GM19395 (cell line): Measurements from ENCODE around the gene RAP1GAP2.
"Not testable (repeated sequence)": the region's sequence is repeated elsewhere in the genome, so short reads cannot be mapped to it uniquely, and the experiment has no call there.

ENCODE experiments used
- ATAC-seq: cut with Tn5 transposase; IDR thresholded peaks from one replicate; pipeline ENCODE4 v1.9.1; 2021; ENCODE audit warnings: mild to moderate bottlenecking, moderate library complexity; ENCODE audit not compliant: unreplicated experiment

Gene RAP1GAP2

DNA sequence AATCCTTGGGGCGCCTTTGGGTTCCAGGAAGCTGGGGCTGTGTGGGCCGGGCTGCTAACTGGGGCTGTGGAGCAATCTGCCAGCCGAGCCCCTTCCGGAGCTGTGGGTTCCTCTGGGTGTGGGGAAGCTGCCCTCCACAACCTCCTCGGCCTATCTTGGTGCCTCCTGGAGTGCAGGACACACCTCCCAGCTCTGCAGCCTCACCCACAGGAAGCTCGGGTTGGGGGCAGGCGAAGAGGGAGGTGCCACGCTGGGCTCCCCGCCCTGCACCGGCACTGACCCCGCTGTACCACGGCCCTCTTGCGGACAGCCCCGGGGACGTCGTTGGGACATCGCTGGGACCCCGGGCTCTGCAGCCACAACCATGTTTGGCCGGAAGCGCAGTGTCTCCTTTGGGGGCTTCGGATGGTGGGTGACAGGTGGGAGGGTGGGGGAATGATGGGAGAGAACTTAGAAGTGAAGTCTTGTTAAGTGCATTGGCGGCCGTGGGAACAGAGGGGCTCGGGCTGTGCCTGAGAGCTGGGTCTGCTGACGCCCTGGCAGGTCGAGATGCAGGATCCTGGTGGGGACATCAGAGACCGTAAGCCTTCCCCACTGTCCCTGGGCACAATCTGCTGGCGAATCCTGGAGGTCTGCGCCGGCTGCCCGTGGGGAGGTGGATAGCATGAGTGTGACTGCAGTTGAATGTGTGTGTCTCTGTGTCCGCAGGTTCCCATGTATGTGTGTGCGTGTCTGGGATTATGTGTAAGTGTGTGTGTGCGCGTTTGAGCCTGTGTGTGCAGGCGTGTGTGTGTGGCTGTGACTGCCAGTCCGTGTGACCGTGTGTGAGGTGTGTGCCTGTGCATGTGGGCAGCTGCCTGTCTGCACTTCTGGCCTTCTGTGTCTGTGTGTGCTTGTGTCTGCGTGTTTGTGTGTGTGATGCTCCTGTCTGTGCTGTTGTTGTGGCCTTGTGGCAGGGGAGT, at the start of gene RAP1GAP2:
RAP1GAP2 (plus strand) TSS at position 275 of the 962 bp plus-strand sequence; CDS start at position 365, 90 bp downstream.
- ATAC-seq = no peak

DNA sequence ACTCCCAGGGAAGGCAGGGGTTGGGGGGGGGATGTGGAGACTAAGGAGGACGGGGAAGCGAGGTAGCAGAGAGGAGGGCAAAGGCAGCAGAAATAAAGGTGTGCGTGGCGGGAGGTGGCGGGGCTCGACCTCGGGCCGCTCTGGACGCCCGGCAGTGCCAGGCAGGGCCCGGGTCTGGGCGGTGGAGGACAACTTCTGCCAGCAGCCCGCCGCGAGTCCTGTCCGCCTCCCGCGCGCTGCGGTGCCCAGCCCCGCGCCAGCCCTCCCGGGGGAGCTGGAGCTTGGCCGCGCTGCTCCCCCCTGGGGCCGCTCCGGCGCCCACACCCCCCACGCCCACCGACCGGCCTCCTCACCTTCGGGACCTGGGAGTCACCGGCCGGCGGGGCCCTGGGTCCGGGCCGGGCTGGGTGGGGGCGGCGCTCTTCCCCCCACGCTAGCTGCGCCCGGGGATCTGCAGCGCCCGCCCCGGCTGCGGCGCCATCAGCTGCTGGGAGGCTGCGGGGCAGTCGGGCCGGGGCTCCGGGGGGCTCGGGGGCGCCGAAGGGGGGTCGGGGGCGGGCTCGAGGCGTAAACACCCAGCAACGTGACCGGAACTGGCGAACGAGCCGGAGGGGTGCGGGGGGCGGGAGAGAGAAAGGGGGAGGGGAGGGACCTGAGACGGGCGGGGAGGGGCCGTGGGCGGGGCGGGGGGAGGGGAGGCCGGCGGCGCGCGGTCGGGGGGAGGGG, 47.0 kb upstream of the RAP1GAP2 start, which contains the start of gene CCDC92B:
CCDC92B (minus strand) TSS at position 595 of the 726 bp plus-strand sequence. CDS start 14,507 bp downstream, outside the sequence.
- no peak for ATAC-seq

DNA sequence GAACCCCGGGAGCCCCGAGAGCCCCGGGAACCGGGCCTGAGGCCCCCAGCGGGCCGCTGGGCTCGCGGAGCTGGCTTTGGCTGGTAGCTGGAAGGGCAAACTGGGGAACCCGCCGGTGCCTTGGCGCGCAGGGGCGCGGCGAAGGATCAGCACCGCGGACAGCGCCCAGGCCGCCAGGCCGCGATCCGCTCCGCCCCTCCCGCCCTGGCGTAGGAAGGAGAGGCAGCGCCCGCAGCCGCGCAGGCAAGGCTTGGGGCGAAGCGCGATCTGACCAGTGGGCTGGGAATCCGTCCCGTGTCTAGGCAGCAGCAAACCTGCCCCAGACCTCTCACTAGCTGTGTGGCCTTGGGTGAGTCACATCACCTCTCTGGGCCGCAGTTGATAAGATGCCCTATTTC, 46.5 kb upstream of the RAP1GAP2 start:
- ATAC-seq = no peak

DNA sequence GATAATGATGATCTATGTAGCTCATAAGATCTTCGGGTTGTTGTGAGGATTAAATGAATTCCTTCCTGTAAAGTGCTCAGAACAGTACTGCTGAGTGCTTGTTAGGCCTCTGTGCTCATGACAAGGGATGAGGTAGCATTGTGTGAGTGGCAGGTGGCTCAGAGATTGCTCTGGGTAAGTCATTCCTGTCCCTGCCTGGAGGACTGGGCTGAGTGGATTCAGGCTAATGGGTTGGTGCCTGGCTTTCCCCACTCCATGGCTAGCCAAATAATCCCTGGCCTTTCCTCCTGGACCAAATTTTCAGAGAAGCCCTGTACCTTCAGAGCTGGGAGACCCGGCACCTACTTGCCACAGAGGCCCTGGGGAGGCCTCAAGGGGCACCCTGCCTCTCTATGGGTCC, 45.5 kb upstream of the RAP1GAP2 start:
- ATAC-seq = no peak

DNA sequence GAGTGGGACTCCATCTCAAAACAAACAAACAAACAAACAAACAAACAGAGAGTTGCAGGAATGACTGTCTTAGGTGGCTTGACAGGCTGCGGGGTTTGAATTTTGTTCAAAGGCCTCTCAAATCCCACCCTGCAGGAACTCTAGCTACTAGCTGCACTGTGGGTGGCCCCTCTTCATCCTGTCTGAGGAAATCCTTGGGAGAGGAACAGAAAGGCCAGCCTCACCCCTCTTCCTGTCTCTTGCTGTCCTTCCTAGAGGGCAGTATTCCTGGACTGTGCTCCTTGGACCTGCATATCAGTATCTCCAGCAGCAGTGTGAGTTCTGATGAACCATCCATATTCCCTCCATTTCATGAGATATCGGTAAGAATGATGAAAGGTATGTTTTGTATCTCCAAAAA, 44.7 kb upstream of the RAP1GAP2 start:
- ATAC-seq = no peak

DNA sequence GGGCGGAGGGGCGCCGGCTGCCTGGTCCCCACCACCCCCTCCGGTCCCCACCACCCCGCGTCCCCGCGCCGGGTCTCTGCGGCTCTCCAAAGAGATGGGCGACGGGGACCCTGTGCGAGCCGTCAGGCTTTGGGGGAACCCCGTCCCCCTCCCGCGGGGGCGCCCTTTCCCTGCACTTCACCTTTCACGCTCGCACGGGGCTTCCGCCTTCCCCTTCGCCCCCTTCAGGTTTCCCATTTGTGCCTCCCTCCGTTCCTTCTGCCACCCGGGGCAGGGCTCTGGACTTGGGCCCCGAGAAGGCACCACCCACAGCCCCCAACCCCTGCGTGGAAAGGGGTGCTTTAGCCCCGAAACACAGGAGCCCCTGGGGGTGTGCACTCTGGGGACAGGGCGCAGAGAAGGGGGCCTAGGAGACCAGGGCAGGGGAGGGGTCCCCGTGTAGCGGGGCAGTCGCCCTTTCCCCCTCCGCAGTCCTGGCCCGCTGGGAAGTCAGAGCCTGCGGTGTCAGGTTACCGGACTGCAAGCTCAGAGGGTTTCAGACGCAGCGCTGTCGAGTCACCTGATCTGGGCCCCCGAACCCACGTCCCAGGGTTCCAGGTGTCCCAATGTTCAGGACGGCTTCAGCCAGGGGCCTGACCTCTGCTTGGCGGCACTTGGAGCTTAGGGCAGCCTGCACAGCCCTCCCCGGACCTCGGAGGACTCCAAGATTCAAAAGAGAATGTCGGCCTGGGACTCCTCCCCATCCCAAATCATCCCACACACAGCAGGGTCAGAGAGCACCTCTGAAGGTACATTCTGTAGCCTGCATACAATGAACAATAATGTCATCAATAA, 40.1 kb upstream of the RAP1GAP2 start:
- ATAC-seq = no peak

DNA sequence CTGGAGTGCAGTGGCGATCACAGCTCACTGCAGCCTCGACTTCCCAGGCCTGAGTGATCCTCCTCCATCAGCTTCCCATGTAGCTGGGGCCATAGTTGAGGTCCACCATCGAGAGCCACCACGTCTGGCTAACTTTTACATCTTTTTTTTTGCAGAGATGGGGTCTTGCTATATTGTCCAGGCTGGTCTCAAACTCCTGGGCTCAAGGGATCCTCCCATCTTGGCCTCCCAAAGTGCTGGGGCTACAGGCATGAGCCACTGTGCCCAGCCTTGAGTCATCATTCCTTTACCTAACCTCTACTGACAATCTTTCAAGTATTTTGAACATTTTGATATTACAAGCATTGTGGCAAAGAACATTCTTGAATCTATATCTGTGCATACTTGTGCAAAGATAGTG, 37.4 kb upstream of the RAP1GAP2 start:
- no peak for ATAC-seq

DNA sequence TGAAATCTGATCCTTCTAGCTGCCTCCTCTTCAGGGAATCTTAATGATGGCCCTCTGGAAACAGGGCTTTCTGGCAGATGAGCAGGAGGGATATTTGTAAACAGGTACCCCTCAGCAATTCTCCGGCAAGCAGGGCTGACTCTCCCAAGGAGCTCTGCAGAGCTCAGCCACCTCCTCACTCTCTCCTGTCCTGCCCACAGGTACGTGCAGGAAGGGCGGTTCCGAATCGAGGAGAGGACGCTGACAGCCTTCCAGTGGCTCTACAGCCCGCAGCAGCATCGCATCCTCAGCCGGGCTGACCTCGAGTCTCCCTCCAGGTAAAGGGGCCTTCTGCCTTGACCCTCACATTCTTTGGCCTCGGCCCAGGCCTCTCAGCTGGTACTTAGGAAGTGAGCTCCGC, 26.1 kb upstream of the RAP1GAP2 start:
- ATAC-seq = no peak

DNA sequence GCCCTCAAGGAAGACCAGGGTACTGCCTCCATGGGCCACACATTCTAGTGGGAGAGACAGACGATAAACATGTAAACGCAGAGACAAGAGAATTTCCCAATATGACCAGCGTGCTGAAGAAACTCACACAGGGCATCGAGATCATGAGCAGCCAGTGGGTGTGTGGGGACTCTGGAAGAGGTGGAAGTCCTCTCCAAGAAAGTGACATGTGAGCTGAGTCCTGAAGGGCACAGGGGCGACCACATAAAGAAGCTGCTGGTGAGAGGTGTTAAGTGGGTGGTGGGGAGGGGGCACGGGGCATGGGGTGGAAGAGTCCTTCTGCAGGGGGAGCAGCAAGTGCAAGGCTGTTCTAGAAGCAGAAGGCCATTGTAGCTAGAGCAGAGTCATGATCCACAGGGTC, 21.0 kb upstream of the RAP1GAP2 start:
- ATAC-seq = no peak

DNA sequence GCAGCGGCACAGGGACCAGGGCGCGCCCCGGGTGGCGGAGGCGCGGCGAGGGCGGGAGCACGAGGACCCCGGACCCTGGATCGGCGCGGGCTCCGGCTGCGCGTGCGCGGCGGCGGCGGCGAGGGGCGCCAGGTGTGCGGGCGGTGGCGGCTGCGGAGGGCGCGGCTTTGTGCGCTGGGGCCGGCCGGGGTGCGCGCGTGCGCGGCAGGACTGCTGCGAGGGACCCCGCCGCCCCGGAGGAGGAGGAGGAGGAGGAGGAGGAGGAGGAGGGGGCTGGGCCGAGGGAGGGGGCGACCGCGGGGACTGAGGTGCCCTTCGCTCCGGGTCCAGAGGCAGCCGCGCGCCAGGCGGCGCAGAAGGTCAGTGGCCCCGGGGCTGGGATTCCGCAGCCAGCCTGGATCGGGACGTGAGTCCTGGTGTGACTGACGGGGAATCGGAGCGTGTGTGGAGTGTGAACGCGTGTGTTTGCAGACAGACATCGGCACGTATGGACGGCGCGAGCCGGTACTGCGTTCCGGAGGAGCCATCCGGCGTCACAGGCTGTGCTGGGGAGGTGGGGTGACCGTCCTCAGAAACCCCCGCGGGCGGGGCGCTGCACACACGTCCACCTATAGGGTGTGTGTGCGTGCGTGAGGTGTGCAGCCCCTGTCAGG, 19.5 kb upstream of the RAP1GAP2 start:
- no peak for ATAC-seq

DNA sequence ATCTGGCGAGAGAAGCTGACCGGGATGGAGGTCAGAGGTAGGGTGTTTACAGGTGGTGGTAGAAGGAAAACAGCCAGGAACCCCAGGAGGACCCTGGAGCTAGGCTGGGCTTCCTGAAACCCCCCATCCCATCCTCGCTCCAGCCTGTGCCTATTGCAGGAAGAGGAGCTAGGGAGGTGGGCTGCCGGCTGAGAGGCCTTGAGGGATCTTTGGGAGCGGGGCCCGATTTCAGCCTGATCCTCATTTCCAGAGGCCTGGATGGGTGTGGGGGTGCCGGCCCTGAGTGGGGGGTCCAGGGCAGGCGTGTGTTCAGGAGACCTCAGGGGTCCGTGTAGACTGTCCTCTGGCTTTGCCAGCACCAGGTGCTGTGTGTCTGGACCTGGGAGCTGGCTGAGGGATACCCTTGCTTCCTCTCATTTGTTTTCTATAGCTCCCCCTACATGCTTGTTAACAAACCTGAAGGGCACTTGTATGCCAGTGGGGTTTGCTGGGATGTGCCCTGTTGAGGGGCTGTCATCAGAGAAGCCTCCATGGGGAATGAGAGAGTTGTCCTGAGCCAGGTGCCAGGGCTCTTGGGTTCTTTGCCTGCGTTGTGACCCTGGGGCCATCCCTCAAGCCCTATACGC, 18.9 kb upstream of the RAP1GAP2 start:
- no peak for ATAC-seq

DNA sequence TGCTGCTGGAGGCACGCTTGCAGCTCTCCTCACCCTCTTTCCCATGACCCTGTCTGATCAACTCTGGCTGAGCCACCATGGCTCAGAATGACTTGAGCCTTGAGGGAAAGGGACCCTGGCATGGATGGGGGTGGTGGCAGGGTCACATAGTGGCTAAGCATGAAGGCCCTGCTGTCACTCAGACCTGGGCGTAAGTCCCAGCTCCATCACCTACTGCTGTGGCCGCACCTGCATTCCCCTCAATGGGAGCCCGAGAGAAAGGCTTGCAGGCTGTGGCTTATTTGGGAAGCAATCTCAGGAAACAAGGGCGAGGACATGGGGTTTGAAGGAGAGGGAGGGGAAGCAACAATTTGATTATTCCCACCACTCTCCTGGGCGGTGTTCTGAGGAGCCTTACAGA, 17.7 kb upstream of the RAP1GAP2 start:
- ATAC-seq = no peak

DNA sequence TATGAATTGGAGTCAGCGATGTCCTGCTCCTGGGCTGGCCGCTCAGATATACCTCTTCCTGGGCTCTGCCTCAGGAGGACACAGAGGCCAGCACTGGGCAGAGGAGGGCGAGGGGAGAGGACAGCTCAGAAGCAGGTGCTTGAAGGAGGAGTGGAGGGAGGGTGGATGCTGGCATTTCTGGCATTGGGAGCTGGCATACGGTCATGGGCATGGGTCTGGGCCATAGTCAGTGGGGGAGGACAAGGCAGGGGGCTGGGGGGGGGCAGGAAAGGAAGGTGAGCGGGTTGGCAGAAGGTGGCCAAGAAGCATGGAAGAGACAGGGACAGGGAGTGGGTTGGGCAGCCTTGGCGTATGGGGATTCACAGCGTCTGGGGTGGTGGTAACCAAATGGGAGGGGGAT, 16.7 kb upstream of the RAP1GAP2 start:
- ATAC-seq = no peak

DNA sequence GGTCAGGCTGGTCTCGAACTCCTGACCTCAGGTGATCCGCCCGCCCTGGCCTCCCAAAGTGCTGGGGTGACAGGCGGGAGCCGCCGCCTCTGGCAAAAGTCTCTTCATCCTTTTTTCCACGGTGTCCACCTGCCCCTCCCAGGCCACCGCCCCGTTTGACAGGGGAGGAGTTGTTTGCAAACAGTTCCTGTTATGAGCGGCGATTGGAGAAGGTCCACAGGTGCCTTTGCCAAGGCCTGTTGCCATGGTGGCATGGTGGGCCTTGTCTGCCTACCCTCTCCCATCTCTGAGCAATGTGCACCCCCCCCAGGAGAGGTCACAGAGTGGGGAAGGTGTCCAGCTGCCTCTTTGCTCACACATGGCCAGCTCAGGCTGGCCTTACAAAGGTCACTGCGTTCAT, 16.0 kb upstream of the RAP1GAP2 start:
- ATAC-seq = no peak

DNA sequence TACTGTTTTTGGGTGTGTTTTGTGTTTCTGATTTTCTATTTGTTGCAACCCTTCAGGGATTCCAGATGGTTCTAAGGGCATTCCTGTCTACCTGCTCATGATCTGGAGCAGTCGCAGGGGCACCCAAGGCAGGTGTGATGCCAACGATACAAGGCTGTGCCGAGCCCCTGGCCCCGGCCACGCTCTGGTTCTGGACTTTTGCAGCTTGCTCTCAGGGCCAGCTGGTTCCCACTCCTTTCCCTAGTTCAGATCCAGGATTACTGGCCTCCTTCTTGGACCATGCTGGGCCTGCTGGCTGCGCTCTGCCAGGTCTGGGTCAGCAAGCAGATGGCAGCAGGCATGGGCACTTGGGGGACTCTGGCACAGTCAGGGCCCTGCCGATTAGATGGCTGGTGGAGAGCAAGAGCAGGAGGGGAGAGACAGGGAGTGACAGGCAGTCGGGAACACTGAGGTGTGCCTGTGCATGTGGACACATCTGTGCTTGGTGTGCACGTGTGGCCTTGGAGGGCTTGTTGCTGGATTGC, 15.2 kb upstream of the RAP1GAP2 start:
- no peak for ATAC-seq

DNA sequence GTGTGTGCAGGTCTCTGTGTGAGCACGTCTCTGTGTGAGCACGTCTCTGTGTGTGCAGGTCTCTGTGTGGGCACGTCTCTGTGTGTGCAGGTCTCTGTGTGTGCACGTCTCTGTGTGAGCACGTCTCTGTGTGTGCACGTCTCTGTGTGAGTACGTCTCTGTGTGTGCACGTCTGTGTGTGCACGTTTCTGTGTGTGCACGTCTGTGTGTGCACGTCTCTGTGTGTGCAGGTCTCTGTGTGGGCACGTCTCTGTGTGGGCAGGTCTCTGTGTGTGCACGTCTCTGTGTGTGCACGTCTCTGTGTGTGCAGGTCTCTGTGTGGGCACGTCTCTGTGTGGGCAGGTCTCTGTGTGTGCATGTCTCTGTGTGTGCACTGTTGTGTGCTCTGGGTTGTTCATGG, 14.6 kb upstream of the RAP1GAP2 start:
- not testable (repeated sequence) for ATAC-seq

DNA sequence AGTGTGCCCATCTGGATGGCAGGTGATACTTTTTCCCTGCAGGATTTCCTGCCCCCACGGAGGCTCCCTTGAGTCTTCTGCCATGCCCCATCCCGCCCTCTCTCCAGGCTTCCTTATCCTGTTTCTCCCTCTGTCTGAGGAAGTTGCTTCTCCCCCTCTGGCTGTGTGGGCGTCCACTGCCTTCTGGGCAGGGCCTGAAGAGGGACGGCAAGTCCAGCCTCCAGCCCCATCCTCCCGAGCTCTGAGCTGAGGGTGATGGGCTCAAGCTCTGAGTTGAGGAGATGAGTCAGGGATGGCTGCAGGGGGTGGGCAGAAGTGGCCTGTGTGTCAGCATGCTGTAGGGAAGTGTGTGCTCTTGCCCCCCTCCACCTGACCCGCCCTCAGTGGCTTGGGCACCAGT, 14.2 kb upstream of the RAP1GAP2 start:
- no peak for ATAC-seq

DNA sequence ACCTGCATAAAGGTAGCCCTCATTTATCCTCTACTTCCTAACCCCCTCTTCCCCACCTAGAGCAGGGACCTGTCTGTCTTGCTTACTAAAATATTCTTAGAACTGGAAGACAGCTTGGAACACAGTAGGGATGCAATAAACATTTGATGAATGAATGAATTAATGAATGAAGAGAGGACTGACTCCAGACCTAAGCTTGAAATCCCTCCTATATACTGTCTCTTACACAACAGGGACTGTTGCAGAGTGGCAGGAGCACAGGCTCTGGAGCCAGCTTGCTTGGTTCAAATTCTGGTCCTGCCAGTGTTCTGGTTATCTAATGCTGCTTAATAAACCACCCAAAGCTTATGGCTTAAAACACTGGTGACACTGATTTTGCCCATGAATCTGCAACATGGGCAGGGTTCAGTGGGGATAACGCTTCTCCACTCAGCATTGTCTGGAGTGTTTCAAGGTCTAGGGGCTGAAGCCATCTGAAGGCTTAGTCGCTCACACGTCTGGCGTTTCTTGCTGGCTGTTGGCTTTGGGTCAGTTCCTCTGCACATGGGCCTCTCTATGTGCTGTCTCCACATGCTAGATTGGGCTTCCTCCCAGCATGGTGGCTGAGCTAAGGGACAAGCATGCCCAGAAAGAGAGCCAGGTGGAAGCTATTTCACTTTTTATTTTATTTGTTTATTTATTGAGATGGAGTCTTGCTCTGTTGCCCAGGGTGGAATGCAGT, 12.8 kb upstream of the RAP1GAP2 start:
- ATAC-seq = no peak

DNA sequence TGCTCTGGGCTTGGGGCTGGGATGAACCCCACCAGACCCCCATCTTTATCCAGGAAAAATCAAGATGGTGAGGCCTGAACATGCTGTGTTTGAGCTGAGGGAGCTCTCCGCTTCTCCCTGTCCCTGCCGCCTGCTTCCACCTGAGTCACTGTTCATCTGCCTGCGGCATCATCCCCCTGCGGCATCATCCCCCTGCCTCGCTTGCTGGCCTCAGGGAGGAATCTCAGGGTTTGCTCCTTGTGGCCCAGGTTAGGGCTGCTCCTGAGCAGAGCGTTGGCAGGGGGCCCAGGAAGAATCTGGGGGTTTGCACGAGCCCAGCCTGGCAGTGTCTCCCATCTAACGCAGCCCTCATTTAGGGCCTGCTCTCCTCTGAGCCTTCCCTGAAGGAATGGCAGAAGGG, 11.4 kb upstream of the RAP1GAP2 start:
- ATAC-seq = no peak
